Endometrial microvascular endothelial cells (primary cell): ENCODE measurements around the gene MRPL23. TPM values are rescaled to one million over a fixed set of nuclear protein-coding genes. Genes with fewer than 3 reads are reported as not detected.

ENCODE experiments used
- in situ Hi-C: cut with HindIII; loops from 2 replicates; pipeline ENCODE4 v1.10.0; 2017; ENCODE audit warnings: low sequenced_read_pairs, low pct_unique_long_range_greater_than_20kb; ENCODE audit errors: inconsistent ontology term
- total RNA-seq: library from RNA; depleted of rRNA; stranded (reverse); fragments of >200 nt; gene quantifications from one replicate; pipeline ENCODE4 v1.2.3, GENCODE V29; 2015; ENCODE audit errors: inconsistent ontology term

Gene MRPL23
- total RNA-seq, 1 donor from 2014 or later, result 170 TPM

- in situ Hi-C loops, result no loop called here
Observed at GRCh38 chr11:1920128-1920908, 26.8 kb upstream of the MRPL23 start.

GRCh38 chr11:1920909-1921573, 26.1 kb upstream of the MRPL23 start:
- in situ Hi-C loops, result no loop called here

GRCh38 chr11:1921574-1922141, 25.5 kb upstream of the MRPL23 start:
- in situ Hi-C loops, result no loop called here

- in situ Hi-C loops, result no loop called here
Observed at GRCh38 chr11:1922481-1923081, 24.6 kb upstream of the MRPL23 start.

GRCh38 chr11:1923201-1923956, 23.8 kb upstream of the MRPL23 start:
- in situ Hi-C loops, result no loop called here

GRCh38 chr11:1924181-1924580, 23.0 kb upstream of the MRPL23 start:
- in situ Hi-C loops, result no loop called here

- in situ Hi-C loops, result no loop called here
Observed at GRCh38 chr11:1924646-1925372, 22.3 kb upstream of the MRPL23 start.

- in situ Hi-C loops, result no loop called here
Observed at GRCh38 chr11:1925373-1926155, 21.6 kb upstream of the MRPL23 start.

GRCh38 chr11:1926156-1927025, 20.7 kb upstream of the MRPL23 start:
- in situ Hi-C loops, result no loop called here

- in situ Hi-C loops, result no loop called here
Observed at GRCh38 chr11:1927026-1927847, 19.9 kb upstream of the MRPL23 start.

- in situ Hi-C loops, result no loop called here
Observed at GRCh38 chr11:1927848-1928469, 19.2 kb upstream of the MRPL23 start.

- in situ Hi-C loops, result no loop called here
Observed at GRCh38 chr11:1928470-1928890, 18.7 kb upstream of the MRPL23 start.

- in situ Hi-C loops, result no loop called here
Observed at GRCh38 chr11:1928891-1929541, 18.1 kb upstream of the MRPL23 start.

GRCh38 chr11:1929621-1930461, 17.3 kb upstream of the MRPL23 start:
- in situ Hi-C loops, result no loop called here
